Measurements from ENCODE around the gene TBXA2R.

- TF ChIP-seq CTCF (IDR thresholded peaks at IDR 0.05) (no peak), POLR2AphosphoS5 (IDR thresholded peaks at IDR 0.05) (no peak), POLR2A (IDR thresholded peaks at IDR 0.05) (no peak), EP300 (IDR thresholded peaks at IDR 0.05; ENCODE audit: low read depth) (no peak)
Measured at GRCh38 chr19:3593156-3593555, 13.5 kb downstream of the TBXA2R start.

Data from transverse colon (tissue), 4 donors.